Esophagus squamous epithelium (tissue), 5 donors: Measurements from ENCODE around the gene COX4I1. TPM values are rescaled to one million over a fixed set of nuclear protein-coding genes. Genes with fewer than 3 reads are reported as not detected.

Source experiments
- DNase-seq: peaks from one replicate; lab custom pipeline; 2025; lab: John Stamatoyannopoulos, UW
- H3K27ac ChIP-seq, 4 donors: fragments of 200-600 bp; sonication (generic); one replicate each; pipeline ENCODE4 v1.5.1; 2016 to 2019; ENCODE audit warnings: mild to moderate bottlenecking in 1 of 4
- H3K27me3 ChIP-seq, 4 donors: fragments of 200-600 bp; sonication (generic); 1 replicate in 3 of 4; 2 replicates in 1 of 4; pipeline versions ENCODE4 v1.5.1 to v1.6.0; 2017 to 2021; ENCODE audit warnings: antibody characterized with exemption in 1 of 4
- H3K36me3 ChIP-seq, 3 donors: fragments of 200-600 bp; sonication (generic); one replicate each; pipeline ENCODE4 v1.5.1; 2016 to 2019
- H3K4me1 ChIP-seq, 3 donors: fragments of 200-600 bp; sonication (generic); one replicate each; pipeline ENCODE4 v1.5.1; 2017 to 2019
- H3K4me3 ChIP-seq, 4 donors: fragments of 200-600 bp; sonication (generic); 1 replicate in 3 of 4; 2 replicates in 1 of 4; pipeline ENCODE4 v1.5.1; 2016 to 2019; ENCODE audit warnings: mild to moderate bottlenecking in 2 of 4, moderate library complexity in 1 of 4
- H3K9me3 ChIP-seq, 3 donors: fragments of 200-600 bp; sonication (generic); one replicate each; pipeline ENCODE4 v1.5.1; 2016 to 2019
- POLR2A ChIP-seq, 4 donors: fragments of 450-650 bp; IDR thresholded peaks; one replicate each; pipeline ENCODE4 v1.6.1; 2017; ENCODE audit warnings: antibody characterized with exemption in 4 of 4, mild to moderate bottlenecking in 4 of 4, moderate library complexity in 3 of 4
- WGBS, 2 donors: methylation state at CpG; one replicate each; pipeline ENCODE4 v1.1.5; 2018; 5-methylcytosine and 5-hydroxymethylcytosine counted together
- intact Hi-C: fragments of 100-400 bp; cut with DNase I; formaldehyde crosslinking; loops from one replicate; pipeline ENCODE4 v1.15.0; 2022
- total RNA-seq, 4 donors: library from RNA; depleted of rRNA; stranded (reverse); fragments of >200 nt; gene quantifications; one replicate each; pipeline ENCODE4 v1.1.0, GENCODE V29; 2016
- TF ChIP-seq, protein P1 (sequence below), 6 experiments: fragments of 450-650 bp in 4 of 6; fragments of 200-600 bp in 2 of 6; sonication (generic) in 2 of 6; IDR thresholded peaks; one replicate each; pipeline ENCODE4 v1.5.1; 2016 to 2019; ENCODE audit warnings: antibody characterized with exemption in 6 of 6, mild to moderate bottlenecking in 4 of 6, moderate library complexity in 4 of 6
- donor health status: DM: yes; HTN: yes; CAD: no.

The COX4I1 gene
- total RNA-seq, 4 donors from 2014 or later, result 497 to 580 (median 549) TPM

DNA sequence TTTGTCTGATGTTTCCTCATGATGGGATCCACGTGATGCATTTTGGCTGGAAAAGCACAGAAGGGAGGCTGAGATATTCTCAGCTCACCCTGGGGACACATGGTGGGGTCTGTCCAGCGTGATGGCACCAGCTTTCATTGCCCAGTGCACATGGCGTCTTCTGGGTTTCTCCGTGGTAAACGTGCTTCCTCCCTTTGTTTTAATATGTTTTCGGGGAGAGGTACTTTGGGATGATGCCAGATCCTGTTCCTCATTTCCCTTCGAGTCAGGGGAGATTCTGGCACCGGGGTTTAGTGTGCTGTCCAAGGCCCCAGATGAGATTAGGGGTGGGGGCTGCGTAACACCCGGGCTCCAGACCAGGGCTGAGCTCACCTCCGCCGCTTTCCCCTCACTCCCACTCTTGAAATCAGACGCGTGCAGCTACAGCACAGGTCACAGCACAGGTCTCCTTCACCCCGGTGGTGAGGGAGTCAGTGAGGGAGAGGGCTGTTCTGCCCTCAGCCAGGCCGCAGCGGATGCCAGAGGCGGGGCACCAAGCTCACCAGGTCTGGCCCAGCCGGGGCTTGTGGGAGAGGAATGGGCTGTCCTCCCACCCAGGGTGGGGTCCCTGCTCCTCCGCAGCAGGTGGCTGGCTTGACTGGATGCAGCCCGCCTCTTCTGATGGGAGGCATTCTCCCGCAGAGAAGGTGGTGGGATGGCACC lies 33.9 kb downstream of the COX4I1 start:
- DNase-seq, result no peak
- intact Hi-C loops, result no loop called here
- Histone ChIP-seq H3K4me1 (no peaks in the 10 kb centered on the region), H3K27me3 (peaks cover 0 to 80% (median 0%) of the 10 kb centered on the region in 4 donors), H3K27ac (peak overlapping the region in 1 of 4 donors; percentile 33), H3K36me3 (no peaks in the 10 kb centered on the region), H3K4me3 (no peak overlapping the region), H3K9me3 (no peaks in the 10 kb centered on the region)
- TF ChIP-seq, protein P1, sequence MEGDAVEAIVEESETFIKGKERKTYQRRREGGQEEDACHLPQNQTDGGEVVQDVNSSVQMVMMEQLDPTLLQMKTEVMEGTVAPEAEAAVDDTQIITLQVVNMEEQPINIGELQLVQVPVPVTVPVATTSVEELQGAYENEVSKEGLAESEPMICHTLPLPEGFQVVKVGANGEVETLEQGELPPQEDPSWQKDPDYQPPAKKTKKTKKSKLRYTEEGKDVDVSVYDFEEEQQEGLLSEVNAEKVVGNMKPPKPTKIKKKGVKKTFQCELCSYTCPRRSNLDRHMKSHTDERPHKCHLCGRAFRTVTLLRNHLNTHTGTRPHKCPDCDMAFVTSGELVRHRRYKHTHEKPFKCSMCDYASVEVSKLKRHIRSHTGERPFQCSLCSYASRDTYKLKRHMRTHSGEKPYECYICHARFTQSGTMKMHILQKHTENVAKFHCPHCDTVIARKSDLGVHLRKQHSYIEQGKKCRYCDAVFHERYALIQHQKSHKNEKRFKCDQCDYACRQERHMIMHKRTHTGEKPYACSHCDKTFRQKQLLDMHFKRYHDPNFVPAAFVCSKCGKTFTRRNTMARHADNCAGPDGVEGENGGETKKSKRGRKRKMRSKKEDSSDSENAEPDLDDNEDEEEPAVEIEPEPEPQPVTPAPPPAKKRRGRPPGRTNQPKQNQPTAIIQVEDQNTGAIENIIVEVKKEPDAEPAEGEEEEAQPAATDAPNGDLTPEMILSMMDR (IDR thresholded peaks at IDR 0.05), result no peak
- TF ChIP-seq POLR2A (IDR thresholded peaks at IDR 0.05), result no peak
- WGBS, 2 donors, result 67 to 75% methylated on average over 6 to 9 of the region's 22 CpGs

DNA sequence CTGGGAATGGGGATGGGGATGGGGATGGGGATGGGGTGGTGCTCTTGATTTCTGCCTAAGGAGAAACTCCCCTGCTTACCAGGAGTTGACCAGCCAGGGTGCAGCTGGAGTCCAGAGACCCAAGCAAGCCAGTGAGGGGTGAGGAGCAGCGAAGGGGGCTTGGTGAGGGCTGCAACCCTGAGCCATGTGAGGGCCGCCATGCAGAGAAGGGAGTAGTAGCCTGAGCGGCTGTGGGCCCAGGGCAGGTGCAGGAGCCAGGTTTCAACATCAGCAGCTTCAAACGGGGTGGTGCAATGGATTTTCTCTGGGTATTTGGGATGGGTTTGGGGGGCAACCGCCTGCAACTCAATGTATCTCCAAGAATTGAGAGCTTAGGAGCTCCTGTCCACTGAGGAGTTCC lies 35.2 kb downstream of the COX4I1 start:
- intact Hi-C loops, result no loop called here
- no peak overlapping the region for H3K27ac ChIP-seq
- H3K27me3 ChIP-seq, result peaks cover 0 to 85% (median 0%) of the 10 kb centered on the region in 4 donors
- no peaks in the 10 kb centered on the region for H3K36me3 ChIP-seq
- no peak overlapping the region for H3K4me3 ChIP-seq
- no peaks in the 10 kb centered on the region for H3K9me3 ChIP-seq
- no peak for TF ChIP-seq POLR2A (IDR thresholded peaks at IDR 0.05)
- TF ChIP-seq, protein P1 (IDR thresholded peaks at IDR 0.05), result no peak
- WGBS, 2 donors, result 80 to 88% methylated on average over 3 to 5 of the region's 5 CpGs
- no peaks in the 10 kb centered on the region for H3K4me1 ChIP-seq
- no peak for DNase-seq

DNA sequence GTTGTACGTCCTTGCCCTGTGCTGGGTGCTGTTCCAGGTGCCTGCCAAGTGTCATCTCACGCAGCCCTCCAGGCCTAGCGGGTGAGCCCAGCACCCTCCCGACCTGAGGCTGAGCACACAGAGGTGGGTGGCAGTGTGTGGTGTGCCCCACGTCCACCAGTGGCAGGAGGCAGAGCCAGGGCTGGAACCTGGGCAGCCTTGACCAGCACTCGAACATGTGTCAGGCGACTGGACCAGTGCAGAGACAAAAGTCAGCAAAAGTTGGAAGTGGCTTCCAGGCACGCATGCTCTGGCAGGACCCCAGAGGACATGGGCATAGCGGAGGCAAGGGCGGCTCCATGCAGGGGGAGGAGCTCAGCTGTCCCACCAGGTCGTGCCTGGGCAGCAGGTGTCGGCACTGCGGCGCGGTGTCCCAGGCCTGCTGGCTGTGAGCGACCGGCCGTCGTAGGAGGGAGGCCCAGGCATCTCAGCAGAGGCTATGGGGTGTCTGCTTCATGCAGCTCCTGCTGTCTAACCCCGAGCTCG lies 35.8 kb downstream of the COX4I1 start:
- no peak for TF ChIP-seq POLR2A (IDR thresholded peaks at IDR 0.05)
- TF ChIP-seq, protein P1 (IDR thresholded peaks at IDR 0.05), result no peak
- Histone ChIP-seq H3K4me3 (no peak overlapping the region), H3K9me3 (no peaks in the 10 kb centered on the region), H3K27me3 (peaks cover 0 to 85% (median 0%) of the 10 kb centered on the region in 4 donors), H3K27ac (no peak overlapping the region), H3K4me1 (no peaks in the 10 kb centered on the region), H3K36me3 (no peaks in the 10 kb centered on the region)
- 66 to 100% methylated on average over 1 to 6 of the region's 21 CpGs for WGBS, 2 donors
- intact Hi-C loops, result no loop called here
- no peak for DNase-seq

DNA sequence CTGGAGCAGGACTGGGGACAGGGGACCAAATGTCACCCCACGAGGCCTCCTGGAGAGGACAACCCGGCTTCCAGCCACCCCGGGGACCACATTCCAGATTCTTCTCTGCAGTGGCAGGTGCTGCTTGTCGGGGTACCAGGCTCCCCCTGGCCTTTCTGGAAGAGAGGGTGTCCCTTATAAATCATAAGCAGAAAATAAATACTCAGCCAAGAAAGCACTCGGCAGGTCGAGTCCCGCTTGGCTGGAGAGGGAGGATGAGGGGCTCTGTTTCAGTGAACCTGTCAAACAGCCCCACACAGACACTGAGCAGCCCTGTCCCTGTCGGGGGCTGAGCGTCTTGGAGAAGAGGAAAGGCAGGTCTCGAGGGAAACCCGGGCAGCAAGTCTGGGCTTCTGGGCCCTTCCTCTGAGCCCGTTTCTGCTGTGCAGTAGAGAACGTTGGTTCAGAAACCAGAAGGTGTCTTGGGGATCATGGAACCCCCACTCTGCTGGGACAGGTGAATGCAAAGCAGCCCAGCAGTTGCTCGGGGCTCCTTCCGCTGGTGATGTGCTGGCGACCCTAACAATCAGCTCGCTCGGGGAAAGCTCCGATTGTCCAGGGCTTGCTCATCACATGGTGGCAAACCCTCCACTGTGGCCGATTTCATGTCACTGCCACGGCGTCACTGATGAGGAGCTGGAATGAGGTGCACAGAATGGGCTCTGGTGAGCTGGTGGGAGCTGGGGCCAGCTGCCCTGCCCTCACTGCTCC lies 36.6 kb downstream of the COX4I1 start:
- Histone ChIP-seq H3K36me3 (no peaks in the 10 kb centered on the region), H3K27me3 (peaks cover 0 to 83% (median 0%) of the 10 kb centered on the region in 4 donors), H3K27ac (no peak overlapping the region), H3K9me3 (no peaks in the 10 kb centered on the region), H3K4me3 (no peak overlapping the region), H3K4me1 (no peaks in the 10 kb centered on the region)
- intact Hi-C loops, result no loop called here
- DNase-seq, result no peak
- WGBS, 2 donors, result 51 to 79% methylated on average over 9 to 15 of the region's 22 CpGs
- TF ChIP-seq POLR2A (IDR thresholded peaks at IDR 0.05), result no peak
- TF ChIP-seq, protein P1 (IDR thresholded peaks at IDR 0.05), result no peak
